SU-DHL-6 (cell line): ENCODE data around the gene CXCL12.

Experiments used
- H2AFZ ChIP-seq: fragments of 200-600 bp; sonication (generic); 2 replicates; pipeline ENCODE4 v1.6.1; 2014; ENCODE audit warnings: low read depth, mild to moderate bottlenecking, moderate library complexity, mixed read lengths, antibody characterized with exemption, low read length; ENCODE audit not compliant: severe bottlenecking
- H3F3A ChIP-seq: fragments of 200-600 bp; shearing (Covaris generic); 2 replicates; pipeline ENCODE4 v1.6.0; 2016; ENCODE audit warnings: antibody characterized with exemption, mild to moderate bottlenecking; ENCODE audit not compliant: insufficient read depth
- H3K27ac ChIP-seq: fragments of 200-600 bp; sonication (generic); 2 replicates; pipeline ENCODE4 v1.5.1; 2016; ENCODE audit warnings: low read depth, mild to moderate bottlenecking, low read length, moderate library complexity, mixed read lengths
- H3K27me3 ChIP-seq: fragments of 200-600 bp; sonication (generic), shearing (Covaris generic); 2 replicates; pipeline ENCODE4 v1.6.0; 2014; ENCODE audit warnings: mild to moderate bottlenecking, low read length
- H3K36me3 ChIP-seq: fragments of 200-600 bp; sonication (generic); 2 replicates; pipeline ENCODE4 v1.6.1; 2014; ENCODE audit warnings: mild to moderate bottlenecking, low read length, mixed read lengths
- H3K4me2 ChIP-seq: fragments of 300-600, 200-600 bp; shearing (Covaris generic), sonication (generic); 2 replicates; pipeline ENCODE4 v1.6.0; 2014; ENCODE audit warnings: low read length, low read depth, mild to moderate bottlenecking; ENCODE audit not compliant: poor library complexity, severe bottlenecking
- H3K4me3 ChIP-seq: fragments of 200-600 bp; sonication (generic); 2 replicates; pipeline ENCODE4 v1.5.1; 2014; ENCODE audit warnings: antibody characterized with exemption, low read length, mild to moderate bottlenecking, mixed read lengths; ENCODE audit not compliant: insufficient read depth, poor library complexity, severe bottlenecking
- H3K79me2 ChIP-seq: fragments of 200-600 bp; sonication (generic); 2 replicates; pipeline ENCODE4 v1.6.1; 2014; ENCODE audit warnings: mild to moderate bottlenecking, low read length, moderate library complexity; ENCODE audit not compliant: insufficient read depth
- H3K9ac ChIP-seq: fragments of 200-600 bp; sonication (generic); 2 replicates; pipeline ENCODE4 v1.7.0; 2014; ENCODE audit warnings: mild to moderate bottlenecking, low read length
- H3K9me2 ChIP-seq: fragments of 200-600 bp; sonication (generic); replicated peaks from 2 replicates; pipeline ENCODE4 v1.6.1; 2014; ENCODE audit warnings: low read length; ENCODE audit not compliant: insufficient read depth
- H3K9me3 ChIP-seq: fragments of 200-600 bp; sonication (generic); 2 replicates; pipeline ENCODE4 v1.6.1; 2014; ENCODE audit warnings: low read length, mixed read lengths; ENCODE audit not compliant: insufficient read depth
- H4K20me1 ChIP-seq: fragments of 200-600 bp; sonication (generic); 2 replicates; pipeline ENCODE4 v1.6.1; 2014; ENCODE audit warnings: low read depth, mild to moderate bottlenecking, antibody characterized with exemption, low read length, moderate library complexity, mixed read lengths
- EZH2phosphoT487 ChIP-seq: fragments of 200-600 bp; sonication (generic), shearing (Covaris generic); conservative IDR thresholded peaks from 2 replicates; pipeline ENCODE4 v1.6.1; 2018; ENCODE audit warnings: mild to moderate bottlenecking, antibody characterized with exemption, low read length, moderate library complexity, mixed read lengths
- TF ChIP-seq, protein P1 (sequence below): fragments of 200-600 bp; sonication (generic); IDR thresholded peaks from one replicate; pipeline ENCODE4 v1.5.1; 2017; ENCODE audit warnings: antibody characterized with exemption, mild to moderate bottlenecking, low read length, moderate library complexity; ENCODE audit not compliant: insufficient read depth, poor library complexity, severe bottlenecking

CXCL12 gene

GRCh38 chr10:44395902-44396670, 11.2 kb upstream of the CXCL12 start:
- H3K4me3 ChIP-seq, result no peak overlapping the region
- no peaks in the 10 kb centered on the region for H3K9me2 ChIP-seq
- no peaks in the 10 kb centered on the region for H3F3A ChIP-seq
- H3K27ac ChIP-seq, result no peak overlapping the region
- no peak overlapping the region for H3K9ac ChIP-seq
- H3K79me2 ChIP-seq, result no peaks in the 10 kb centered on the region
- no peak overlapping the region for H2AFZ ChIP-seq
- no peaks in the 10 kb centered on the region for H4K20me1 ChIP-seq
- no peaks in the 10 kb centered on the region for H3K36me3 ChIP-seq
- no peak overlapping the region for H3K4me2 ChIP-seq
- H3K27me3 ChIP-seq, result no peaks in the 10 kb centered on the region
- TF ChIP-seq, protein P1, sequence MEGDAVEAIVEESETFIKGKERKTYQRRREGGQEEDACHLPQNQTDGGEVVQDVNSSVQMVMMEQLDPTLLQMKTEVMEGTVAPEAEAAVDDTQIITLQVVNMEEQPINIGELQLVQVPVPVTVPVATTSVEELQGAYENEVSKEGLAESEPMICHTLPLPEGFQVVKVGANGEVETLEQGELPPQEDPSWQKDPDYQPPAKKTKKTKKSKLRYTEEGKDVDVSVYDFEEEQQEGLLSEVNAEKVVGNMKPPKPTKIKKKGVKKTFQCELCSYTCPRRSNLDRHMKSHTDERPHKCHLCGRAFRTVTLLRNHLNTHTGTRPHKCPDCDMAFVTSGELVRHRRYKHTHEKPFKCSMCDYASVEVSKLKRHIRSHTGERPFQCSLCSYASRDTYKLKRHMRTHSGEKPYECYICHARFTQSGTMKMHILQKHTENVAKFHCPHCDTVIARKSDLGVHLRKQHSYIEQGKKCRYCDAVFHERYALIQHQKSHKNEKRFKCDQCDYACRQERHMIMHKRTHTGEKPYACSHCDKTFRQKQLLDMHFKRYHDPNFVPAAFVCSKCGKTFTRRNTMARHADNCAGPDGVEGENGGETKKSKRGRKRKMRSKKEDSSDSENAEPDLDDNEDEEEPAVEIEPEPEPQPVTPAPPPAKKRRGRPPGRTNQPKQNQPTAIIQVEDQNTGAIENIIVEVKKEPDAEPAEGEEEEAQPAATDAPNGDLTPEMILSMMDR, result no peak
- TF ChIP-seq EZH2phosphoT487, result no peak
- H3K9me3 ChIP-seq, result no peaks in the 10 kb centered on the region

DNA sequence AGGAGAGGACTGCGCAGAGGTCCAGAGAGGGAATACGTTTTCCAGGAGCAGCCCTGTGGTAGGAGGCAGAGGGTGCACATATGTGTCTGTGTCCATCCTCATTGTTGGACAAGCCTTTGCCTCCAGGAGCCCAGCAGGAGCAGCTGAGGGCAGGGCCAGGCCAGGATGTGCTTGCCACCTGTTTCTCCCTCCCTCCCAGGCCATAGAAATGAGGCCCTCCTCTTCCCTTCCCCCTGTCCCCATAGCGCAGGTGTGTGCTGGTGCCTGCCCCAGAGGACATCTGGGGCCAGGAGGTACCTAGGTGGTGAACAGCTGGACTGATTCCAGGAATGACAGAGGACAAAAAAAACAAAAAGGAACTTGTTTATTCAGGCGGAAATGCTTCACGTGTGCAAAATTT, 10.5 kb upstream of the CXCL12 start:
- Histone ChIP-seq H3K36me3 (no peaks in the 10 kb centered on the region), H3K79me2 (no peaks in the 10 kb centered on the region), H3K4me3 (no peak overlapping the region), H3K9ac (no peak overlapping the region), H3K9me2 (no peaks in the 10 kb centered on the region), H3K27me3 (no peaks in the 10 kb centered on the region), H3K9me3 (no peaks in the 10 kb centered on the region), H3K27ac (no peak overlapping the region), H3K4me2 (no peak overlapping the region), H3F3A (no peaks in the 10 kb centered on the region), H4K20me1 (no peaks in the 10 kb centered on the region), H2AFZ (no peak overlapping the region)
- no peak for TF ChIP-seq EZH2phosphoT487
- TF ChIP-seq, protein P1, result no peak

DNA sequence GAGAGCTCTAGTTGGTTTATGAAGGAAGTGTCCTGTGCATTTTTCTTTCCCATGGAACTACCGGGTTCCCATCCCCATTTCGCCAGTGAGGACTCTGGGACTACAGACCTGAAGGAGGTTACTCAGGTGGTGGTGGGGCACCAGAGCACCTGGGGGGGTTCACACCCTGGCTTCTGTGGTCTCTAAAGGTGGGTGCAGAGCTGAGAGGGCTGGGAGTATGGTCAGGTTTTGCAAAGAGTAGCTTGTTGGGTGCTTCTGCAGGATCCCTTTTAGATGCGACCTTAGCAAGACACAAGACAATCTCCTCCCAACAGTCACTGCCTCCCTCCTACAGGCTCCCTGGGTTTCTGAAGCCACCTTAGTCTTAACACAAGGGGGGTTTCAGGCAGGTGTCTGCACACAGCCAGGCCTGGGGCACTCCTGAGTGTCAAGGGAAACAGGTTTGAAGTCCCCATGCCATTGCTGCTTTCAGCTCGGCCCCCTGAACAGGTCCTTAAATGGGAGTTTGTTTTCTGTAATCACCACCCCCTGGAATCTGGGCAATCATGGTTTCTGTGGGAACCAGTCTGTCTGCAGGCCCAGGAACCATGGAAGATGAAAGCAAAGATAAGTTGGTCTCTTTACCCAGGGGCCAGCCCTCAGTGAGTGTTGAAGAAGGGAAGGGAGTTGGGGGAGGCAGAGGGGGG, 9.9 kb upstream of the CXCL12 start:
- Histone ChIP-seq H3K9ac (no peak overlapping the region), H3K36me3 (no peaks in the 10 kb centered on the region), H3K79me2 (no peaks in the 10 kb centered on the region), H3K4me2 (no peak overlapping the region), H2AFZ (no peak overlapping the region), H3K9me3 (no peaks in the 10 kb centered on the region), H3F3A (no peaks in the 10 kb centered on the region), H3K27ac (no peak overlapping the region), H4K20me1 (no peaks in the 10 kb centered on the region), H3K9me2 (no peaks in the 10 kb centered on the region), H3K27me3 (no peaks in the 10 kb centered on the region), H3K4me3 (no peak overlapping the region)
- TF ChIP-seq EZH2phosphoT487, result no peak
- TF ChIP-seq, protein P1, result no peak
